NCI-H345 treated with DMSO at 0.1 percent for 48 hours (cell line): Measurements from ENCODE around the gene SNX25.
A peak's percentile ranks its signal among the peaks of the same experiment; 100 is the strongest.
"Not testable (repeated sequence)": the region's sequence is repeated elsewhere in the genome, so short reads cannot be mapped to it uniquely, and the experiment has no call there.

ENCODE experiments used
- DNase-seq: peaks from one replicate; lab custom pipeline; 2025; ENCODE audit not compliant: unreplicated experiment; lab: John Stamatoyannopoulos, UW

The SNX25 gene

GRCh38 chr4:185298728-185299430 is 89.5 kb downstream of the SNX25 start:
- no peak for DNase-seq

GRCh38 chr4:185304541-185304940 is 95.1 kb downstream of the SNX25 start:
- no peak for DNase-seq

GRCh38 chr4:185304944-185305690 is 95.7 kb downstream of the SNX25 start:
- peak; percentile 17 for DNase-seq

GRCh38 chr4:185305979-185306442 is 96.6 kb downstream of the SNX25 start:
- no peak for DNase-seq

- no peak for DNase-seq
Observed at GRCh38 chr4:185307136-185307950, 97.9 kb downstream of the SNX25 start.

GRCh38 chr4:185309770-185310169 is 100.4 kb downstream of the SNX25 start:
- DNase-seq = no peak

- no peak for DNase-seq
Observed at GRCh38 chr4:185311113-185311888, 101.9 kb downstream of the SNX25 start.

- no peak for DNase-seq
Observed at GRCh38 chr4:185312699-185313098, 103.3 kb downstream of the SNX25 start.

GRCh38 chr4:185317462-185317861 is 108.1 kb downstream of the SNX25 start:
- DNase-seq = not testable (repeated sequence)

- DNase-seq = no peak
Observed at GRCh38 chr4:185317880-185318279, 108.5 kb downstream of the SNX25 start.

- DNase-seq = peak; percentile 75
Observed at GRCh38 chr4:185318679-185319078, 109.3 kb downstream of the SNX25 start.

GRCh38 chr4:185322803-185323202 is 113.4 kb downstream of the SNX25 start:
- DNase-seq = no peak

- no peak for DNase-seq
Observed at GRCh38 chr4:185323606-185324005, 114.2 kb downstream of the SNX25 start.

GRCh38 chr4:185324361-185324760 is 115.0 kb downstream of the SNX25 start:
- not testable (repeated sequence) for DNase-seq

- not testable (repeated sequence) for DNase-seq
Observed at GRCh38 chr4:185325721-185326120, 116.3 kb downstream of the SNX25 start.

- DNase-seq = no peak
Observed at GRCh38 chr4:185328586-185328985, 119.2 kb downstream of the SNX25 start.

- not testable (repeated sequence) for DNase-seq
Observed at GRCh38 chr4:185329879-185330510, 120.6 kb downstream of the SNX25 start.

GRCh38 chr4:185332575-185333464 is 123.4 kb downstream of the SNX25 start:
- DNase-seq = no peak

GRCh38 chr4:185334326-185334725 is 124.9 kb downstream of the SNX25 start:
- no peak for DNase-seq
